Neural progenitor cell (in vitro differentiated cells): Measurements from ENCODE around the gene ATRN.

ENCODE experiments used
- EZH2 ChIP-seq: fragments of 200-600 bp; sonication (generic); IDR thresholded peaks from 2 replicates; pipeline ENCODE4 v1.6.1; 2017; ENCODE audit warnings: antibody characterized with exemption, mild to moderate bottlenecking, moderate library complexity
- EZH2phosphoT487 ChIP-seq: fragments of 200-600 bp; sonication (generic); IDR thresholded peaks from 2 replicates; pipeline ENCODE4 v1.6.1; 2017; ENCODE audit warnings: antibody characterized with exemption
- TF ChIP-seq, protein P1 (sequence below): fragments of 200-600 bp; sonication (generic); IDR thresholded peaks from 2 replicates; pipeline ENCODE4 v1.5.1; 2017; ENCODE audit warnings: antibody characterized with exemption, mild to moderate bottlenecking

DNA sequence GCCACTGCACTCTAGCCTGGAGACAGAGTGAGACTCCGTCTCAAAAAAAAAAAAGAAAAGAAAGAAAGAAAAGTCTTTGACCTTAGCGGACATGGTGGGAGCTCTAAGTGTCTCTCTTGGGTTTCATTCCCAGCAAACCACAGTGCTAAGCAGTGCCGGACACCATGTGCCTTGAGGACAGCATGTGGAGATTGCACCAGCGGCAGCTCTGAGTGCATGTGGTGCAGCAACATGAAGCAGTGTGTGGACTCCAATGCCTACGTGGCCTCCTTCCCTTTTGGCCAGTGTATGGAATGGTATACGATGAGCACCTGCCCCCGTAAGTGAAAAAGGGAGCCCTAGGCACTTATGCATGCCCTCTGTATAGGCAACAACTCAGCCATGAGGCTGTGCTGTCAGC lies 112.9 kb downstream of the ATRN start:
- TF ChIP-seq, protein P1, sequence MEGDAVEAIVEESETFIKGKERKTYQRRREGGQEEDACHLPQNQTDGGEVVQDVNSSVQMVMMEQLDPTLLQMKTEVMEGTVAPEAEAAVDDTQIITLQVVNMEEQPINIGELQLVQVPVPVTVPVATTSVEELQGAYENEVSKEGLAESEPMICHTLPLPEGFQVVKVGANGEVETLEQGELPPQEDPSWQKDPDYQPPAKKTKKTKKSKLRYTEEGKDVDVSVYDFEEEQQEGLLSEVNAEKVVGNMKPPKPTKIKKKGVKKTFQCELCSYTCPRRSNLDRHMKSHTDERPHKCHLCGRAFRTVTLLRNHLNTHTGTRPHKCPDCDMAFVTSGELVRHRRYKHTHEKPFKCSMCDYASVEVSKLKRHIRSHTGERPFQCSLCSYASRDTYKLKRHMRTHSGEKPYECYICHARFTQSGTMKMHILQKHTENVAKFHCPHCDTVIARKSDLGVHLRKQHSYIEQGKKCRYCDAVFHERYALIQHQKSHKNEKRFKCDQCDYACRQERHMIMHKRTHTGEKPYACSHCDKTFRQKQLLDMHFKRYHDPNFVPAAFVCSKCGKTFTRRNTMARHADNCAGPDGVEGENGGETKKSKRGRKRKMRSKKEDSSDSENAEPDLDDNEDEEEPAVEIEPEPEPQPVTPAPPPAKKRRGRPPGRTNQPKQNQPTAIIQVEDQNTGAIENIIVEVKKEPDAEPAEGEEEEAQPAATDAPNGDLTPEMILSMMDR, result no peak
- TF ChIP-seq EZH2 (no peak), EZH2phosphoT487 (no peak)
